ENCODE results near the gene SLC7A7.

GRCh38 chr14:22798528-22798927, 16.7 kb downstream of the SLC7A7 start:
- TF ChIP-seq CTCF (conservative IDR thresholded peaks at IDR 0.05) (no peak), EZH2 (IDR thresholded peaks at IDR 0.05; ENCODE audit: low read depth) (no peak)

Measured in PC-9 (cell line).